ENCODE data around the gene GTF3C1.
"Not testable (repeated sequence)": the region's sequence is repeated elsewhere in the genome, so short reads cannot be mapped to it uniquely, and the experiment has no call there.

Gene GTF3C1

GRCh38 chr16:27445502-27446175 lies 104.1 kb downstream of the GTF3C1 start:
- no peak for DNase-seq (ENCODE audit: low read depth)

- DNase-seq (ENCODE audit: low read depth), result no peak
Observed at GRCh38 chr16:27444470-27444869, 105.2 kb downstream of the GTF3C1 start.

- no peak for DNase-seq (ENCODE audit: low read depth)
Observed at GRCh38 chr16:27444015-27444414, 105.7 kb downstream of the GTF3C1 start.

- DNase-seq (ENCODE audit: low read depth), result no peak
Observed at GRCh38 chr16:27441998-27442397, 107.7 kb downstream of the GTF3C1 start.

GRCh38 chr16:27441276-27441675 lies 108.4 kb downstream of the GTF3C1 start:
- DNase-seq (ENCODE audit: low read depth), result no peak

- no peak for DNase-seq (ENCODE audit: low read depth)
Observed at GRCh38 chr16:27439271-27440018, 110.3 kb downstream of the GTF3C1 start.

- DNase-seq (ENCODE audit: low read depth), result no peak
Observed at GRCh38 chr16:27437946-27438345, 111.8 kb downstream of the GTF3C1 start.

GRCh38 chr16:27436921-27437650 lies 112.6 kb downstream of the GTF3C1 start:
- no peak for DNase-seq (ENCODE audit: low read depth)

- no peak for DNase-seq (ENCODE audit: low read depth)
Observed at GRCh38 chr16:27436065-27436464, 113.6 kb downstream of the GTF3C1 start.

GRCh38 chr16:27435146-27435545 lies 114.6 kb downstream of the GTF3C1 start:
- DNase-seq (ENCODE audit: low read depth), result not testable (repeated sequence)

- no peak for DNase-seq (ENCODE audit: low read depth)
Observed at GRCh38 chr16:27434141-27435051, 115.3 kb downstream of the GTF3C1 start.

GRCh38 chr16:27433636-27434035 lies 116.1 kb downstream of the GTF3C1 start:
- no peak for DNase-seq (ENCODE audit: low read depth)

GRCh38 chr16:27433191-27433590 lies 116.5 kb downstream of the GTF3C1 start:
- not testable (repeated sequence) for DNase-seq (ENCODE audit: low read depth)

- DNase-seq (ENCODE audit: low read depth), result no peak
Observed at GRCh38 chr16:27432558-27432957, 117.2 kb downstream of the GTF3C1 start.

- DNase-seq (ENCODE audit: low read depth), result no peak
Observed at GRCh38 chr16:27431773-27432532, 117.8 kb downstream of the GTF3C1 start.

- no peak for DNase-seq (ENCODE audit: low read depth)
Observed at GRCh38 chr16:27430923-27431484, 118.7 kb downstream of the GTF3C1 start.

- DNase-seq (ENCODE audit: low read depth), result no peak
Observed at GRCh38 chr16:27430512-27430911, 119.2 kb downstream of the GTF3C1 start.

GRCh38 chr16:27429981-27430441 lies 119.7 kb downstream of the GTF3C1 start:
- DNase-seq (ENCODE audit: low read depth), result no peak

GRCh38 chr16:27429330-27429871 lies 120.3 kb downstream of the GTF3C1 start:
- no peak for DNase-seq (ENCODE audit: low read depth)

- no peak for DNase-seq (ENCODE audit: low read depth)
Observed at GRCh38 chr16:27428026-27428785, 121.5 kb downstream of the GTF3C1 start.

All from T-helper 22 cell (primary cell).